KG1 (cell line): ENCODE data around the gene MAP2K5.

Experiments
- DNase-seq: peaks from one replicate; lab custom pipeline; 2025; lab: John Stamatoyannopoulos, UW

MAP2K5 gene

DNA sequence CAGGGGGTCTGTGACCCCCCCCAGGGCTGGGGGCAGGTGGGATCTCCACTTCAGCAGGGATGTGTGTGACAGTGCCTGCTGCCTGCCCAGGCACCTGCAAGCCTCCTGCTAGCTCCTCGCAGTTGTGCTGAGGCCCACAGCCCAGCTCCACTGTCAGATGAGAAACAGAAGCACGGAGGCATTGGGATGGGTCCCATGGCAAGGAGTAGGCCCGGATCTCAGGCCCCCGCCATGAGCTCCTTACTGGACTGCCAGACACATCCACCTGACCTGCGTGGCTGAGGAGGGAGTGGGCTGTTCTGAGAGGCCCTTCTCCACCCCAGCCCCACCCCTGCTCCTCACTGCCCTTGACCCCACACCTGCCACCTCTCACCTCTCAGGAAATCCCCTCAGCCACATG, 264.6 kb downstream of the MAP2K5 start:
- DNase-seq = no peak

DNA sequence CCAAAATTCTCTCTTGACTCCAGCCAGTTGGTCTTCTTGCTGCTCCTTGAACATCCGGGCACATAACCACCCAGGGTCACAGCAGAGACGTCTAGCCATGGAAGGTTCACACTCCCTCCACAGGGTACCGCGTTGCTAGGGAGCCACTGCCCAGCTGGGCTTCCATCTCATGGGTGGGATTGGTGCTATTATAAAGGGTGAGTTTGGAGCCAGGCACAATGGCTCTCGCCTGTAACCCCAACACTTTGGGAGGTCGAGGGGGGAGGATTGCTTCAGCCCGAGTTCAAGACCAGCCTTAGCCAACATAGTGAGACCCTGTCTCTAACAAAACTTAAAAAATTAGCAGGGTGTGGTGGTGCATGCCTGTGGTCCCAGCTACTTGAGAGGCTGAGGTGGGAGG, 265.3 kb downstream of the MAP2K5 start:
- DNase-seq = no peak

DNA sequence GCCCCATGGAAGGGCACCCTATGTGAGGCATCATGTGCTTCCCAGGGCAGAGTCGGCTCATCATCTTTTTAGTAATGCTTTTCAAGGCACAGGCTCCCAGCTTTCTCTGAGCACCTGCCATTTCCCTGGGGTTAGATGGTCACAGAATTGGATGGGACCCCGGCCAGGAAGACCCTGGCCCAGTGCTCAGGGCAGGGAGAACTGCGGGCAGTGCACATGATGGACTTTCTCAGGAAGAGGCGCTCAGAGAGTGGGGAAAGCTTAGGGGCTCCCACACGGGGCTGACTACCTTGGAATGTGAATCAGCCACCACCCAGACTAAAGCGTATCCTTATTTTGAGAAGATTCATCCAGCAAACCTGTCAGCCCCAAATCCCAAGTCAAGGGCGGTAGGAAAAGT, 266.3 kb downstream of the MAP2K5 start:
- no peak for DNase-seq

DNA sequence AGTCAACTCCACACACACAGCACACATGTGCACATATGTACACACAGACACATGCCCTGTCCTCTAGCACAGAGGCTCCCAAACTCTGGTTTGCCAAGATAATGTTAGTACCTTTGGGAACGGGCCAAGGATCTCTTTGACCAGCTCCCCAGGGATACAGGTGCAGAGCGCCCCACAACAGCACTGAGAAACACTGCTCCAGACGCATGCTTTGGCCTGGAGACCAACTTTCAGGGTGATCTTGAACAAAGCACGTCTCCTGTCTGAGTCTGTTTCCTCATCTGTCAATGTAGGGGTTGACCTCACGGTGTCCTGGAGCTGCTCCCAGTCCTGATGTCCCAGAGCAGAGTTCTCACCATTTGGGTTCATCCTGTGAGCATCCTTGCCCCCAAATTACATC, 266.9 kb downstream of the MAP2K5 start:
- DNase-seq = no peak

DNA sequence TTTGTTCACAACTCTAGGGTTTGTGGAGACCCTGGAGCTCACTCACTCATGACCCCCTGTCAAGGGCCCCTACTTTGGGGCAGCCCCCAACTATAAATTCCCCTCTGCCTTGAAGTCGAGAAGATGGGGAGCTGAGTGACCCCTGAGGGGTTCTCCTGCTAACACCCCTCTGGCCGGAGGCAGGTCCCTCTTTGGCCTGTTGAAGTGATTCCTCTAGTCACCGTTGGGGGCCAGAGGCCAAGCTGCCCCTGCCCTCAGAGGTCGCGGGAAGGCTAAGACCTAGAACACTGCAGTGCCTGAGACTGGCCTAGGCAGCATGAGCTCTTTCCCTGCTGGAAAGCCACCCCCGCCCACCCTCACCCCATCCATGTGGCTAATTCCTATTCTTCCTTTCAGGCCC, 267.4 kb downstream of the MAP2K5 start:
- no peak for DNase-seq

DNA sequence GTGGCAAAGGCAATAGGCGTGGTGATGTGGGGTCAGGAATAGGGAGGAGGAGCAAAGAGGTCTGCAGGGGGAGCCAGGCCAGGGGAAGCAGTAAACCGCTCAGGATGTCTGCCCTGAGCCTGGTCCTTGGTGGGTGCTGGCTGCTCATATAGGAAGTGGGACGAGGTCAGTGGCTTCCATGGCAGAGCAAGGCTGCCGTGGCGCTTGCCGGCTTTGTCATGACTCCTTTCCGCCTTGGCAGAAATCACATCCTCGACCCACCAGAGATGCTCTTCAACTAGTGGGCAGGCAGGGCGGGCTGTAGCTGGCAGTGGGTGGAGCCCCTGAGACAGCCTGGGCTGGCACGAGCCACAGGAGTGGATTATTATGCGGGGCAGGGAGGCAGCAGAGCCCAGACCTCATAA, 269.7 kb downstream of the MAP2K5 start:
- DNase-seq = no peak

DNA sequence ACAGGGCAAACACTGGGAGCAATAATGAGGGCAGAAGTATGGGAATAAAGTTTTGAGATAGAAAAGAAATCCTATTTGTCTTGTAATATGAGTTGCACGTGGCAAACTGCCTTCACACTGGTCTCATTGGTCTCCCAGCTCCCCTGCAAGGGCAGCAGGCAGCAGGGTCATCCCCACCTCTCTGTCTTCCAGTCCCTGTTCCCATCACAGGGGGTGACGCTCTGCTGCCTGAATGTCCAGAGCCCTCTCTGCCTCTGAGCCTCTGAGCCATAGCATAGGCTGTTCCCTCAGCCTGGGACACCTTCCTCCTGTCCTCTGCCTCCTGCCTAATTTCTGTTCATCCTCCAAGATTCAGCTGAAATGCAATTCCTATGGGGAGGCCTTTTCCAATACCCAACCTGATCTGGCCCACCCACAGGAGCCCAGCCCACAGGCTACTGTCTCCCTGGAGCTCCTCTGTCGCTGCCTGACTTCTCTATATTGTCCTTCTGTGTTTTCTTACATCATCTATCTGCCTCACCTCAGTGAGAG, 270.7 kb downstream of the MAP2K5 start:
- DNase-seq = no peak

DNA sequence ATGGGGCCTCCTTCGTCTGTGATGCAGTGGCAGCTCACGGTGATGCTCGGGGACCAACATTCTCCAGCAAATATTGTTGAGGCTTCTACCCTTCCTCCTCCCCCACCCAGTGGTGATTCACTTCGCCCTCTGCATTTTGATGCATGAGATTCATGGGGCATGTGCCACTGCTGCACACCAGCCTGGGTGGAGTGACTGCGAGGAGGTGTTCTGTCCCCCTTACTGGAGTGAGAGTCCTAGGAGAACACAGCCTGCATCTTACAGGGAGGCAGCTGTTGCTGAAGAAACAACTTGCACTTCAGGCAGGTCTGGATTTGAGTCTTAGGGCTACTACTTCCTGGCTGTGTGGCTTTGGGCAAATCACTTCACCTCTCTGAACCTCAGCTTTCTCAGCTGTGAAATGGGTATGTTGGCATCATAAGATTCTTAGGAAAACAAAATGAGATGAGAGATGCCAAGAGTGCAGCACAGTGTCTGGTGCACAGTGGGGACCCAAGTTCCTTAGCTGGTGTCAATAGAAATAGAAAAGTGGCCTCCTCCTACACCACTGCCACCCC, 272.6 kb downstream of the MAP2K5 start:
- DNase-seq = no peak

DNA sequence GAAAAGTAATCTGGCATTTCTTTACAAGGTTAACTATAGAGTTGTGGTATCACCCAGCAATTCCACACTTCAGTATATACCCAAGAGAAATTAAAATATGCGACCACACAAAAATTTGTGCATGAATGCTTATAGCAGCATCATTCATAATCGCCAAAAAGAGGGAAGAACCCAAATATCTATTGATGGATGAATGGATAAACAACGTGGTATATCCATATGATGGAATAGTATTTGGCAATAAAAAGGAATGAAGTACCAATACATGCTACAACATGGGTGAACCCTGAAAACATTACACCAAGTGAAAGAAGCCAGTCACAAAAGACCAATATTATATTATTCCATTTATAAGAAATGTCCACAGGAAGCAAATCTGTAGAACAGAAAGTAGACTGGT, 274.2 kb downstream of the MAP2K5 start:
- DNase-seq = no peak

DNA sequence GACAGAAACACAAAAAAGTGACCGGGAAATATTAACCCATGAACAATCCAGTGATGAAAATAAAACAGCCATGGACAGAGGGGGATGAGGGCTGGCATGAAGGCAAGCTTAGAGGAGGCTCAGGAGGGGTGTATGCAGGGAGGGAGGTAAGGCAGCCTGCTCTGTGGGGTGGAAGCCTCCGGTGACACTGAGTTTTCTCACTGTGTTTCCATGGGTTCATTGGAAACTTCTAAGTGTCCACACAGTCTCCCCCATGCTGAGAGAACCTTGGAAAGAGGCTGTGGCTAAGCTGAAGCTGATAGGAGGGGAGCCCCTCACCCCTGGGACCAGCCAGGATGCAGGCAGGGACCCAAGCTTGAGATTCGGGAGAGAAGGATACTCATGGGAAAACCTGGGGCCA, 276.0 kb downstream of the MAP2K5 start:
- DNase-seq = no peak

DNA sequence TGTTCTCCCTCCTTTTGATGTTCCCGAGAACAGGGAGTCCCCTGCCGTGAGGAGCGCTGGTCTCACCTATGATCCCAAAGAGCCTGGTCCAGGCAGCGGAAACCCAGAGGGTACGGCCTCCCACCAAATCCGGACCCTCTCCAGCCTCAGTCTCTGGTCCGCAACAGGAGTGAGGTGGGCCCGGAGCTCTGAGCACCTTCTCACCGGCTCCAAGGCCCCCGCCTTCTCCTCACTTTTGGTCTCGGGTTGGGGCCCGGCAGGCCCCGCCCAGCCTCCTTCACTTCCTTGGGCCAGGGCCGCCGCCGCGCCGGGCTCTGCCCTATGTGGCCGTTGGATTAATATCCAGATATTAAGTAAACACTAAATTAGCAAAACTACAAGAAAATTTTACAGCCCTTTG, 277.1 kb downstream of the MAP2K5 start:
- no peak for DNase-seq

DNA sequence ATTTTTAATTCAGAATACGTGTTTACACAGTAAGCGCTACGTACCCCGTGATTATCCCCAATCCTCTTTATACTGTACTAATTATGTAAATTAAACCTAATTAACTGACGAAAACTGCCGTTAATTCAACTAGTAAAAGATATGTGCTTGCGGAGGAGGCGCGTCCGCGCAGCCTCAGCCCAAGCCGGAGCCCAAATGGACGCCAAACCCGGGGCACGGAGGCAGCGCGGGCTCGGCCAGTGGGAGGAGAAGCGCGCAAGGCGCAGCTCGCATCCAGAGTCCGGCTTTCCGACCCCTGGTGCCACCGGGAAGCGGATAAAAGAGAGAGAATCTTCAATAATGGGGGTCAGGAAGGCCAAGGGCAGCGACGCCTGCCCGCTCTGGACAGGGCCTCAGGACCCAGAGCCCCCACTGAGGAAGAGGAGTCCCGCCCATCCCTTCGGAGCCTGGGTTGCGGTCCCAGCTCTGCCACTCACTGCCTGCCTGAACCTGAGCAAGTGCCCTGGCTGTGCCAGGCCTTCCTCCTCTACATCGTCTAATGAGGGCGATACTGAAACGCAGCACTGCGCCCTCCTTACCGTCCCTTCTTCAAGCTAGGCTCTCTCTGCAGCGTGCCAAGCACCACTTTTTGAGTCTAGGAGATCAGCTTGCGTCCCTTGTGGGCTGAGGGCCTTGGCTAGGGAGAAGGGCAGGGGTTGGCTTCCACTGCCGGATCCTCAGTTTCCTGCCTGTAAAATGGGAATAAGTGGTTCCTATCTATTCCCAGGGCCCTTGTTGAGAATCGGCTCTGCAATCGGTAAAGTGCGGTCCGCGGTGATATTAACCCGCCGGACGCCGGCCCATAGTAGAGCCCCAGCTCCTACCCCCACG, 277.9 kb downstream of the MAP2K5 start:
- no peak for DNase-seq

DNA sequence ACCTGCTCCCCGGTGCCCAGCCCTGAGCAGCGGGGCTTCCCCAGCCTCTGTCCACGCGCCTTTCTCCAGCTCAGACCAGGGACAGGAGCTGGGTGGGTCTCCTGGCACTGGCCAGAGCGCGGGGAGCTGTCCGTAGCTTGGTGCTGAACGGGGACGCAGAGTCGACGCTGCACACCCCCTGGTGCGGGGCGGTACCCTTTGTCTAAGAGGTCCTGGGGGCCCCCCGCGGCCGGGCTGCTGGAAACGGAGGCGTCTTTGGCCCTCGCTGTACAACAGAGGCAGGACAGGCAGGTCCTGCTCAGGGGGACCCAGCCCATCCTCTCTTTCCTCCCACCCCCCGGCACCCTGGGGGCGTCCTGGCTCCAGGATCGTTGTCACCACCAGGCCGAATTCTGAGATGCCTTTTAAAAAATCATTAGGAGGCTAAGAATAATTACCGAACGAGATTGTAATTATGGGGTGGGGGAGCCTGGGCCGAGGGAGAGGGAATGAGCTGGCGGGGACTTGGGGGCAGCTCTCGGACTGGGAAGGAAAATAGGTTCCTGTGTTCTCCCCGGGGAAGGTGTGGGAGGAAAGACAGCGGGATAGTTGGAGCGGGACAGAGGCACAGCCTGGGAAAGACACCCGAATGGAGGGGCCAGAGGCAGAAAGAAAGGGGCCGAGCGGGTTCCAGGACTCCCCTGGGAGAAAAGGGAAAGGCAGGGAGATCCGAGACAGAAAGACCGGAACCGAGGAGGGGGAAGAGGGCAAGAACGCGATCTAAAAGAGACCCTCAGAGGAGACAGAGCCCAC, 278.7 kb downstream of the MAP2K5 start:
- DNase-seq = no peak

DNA sequence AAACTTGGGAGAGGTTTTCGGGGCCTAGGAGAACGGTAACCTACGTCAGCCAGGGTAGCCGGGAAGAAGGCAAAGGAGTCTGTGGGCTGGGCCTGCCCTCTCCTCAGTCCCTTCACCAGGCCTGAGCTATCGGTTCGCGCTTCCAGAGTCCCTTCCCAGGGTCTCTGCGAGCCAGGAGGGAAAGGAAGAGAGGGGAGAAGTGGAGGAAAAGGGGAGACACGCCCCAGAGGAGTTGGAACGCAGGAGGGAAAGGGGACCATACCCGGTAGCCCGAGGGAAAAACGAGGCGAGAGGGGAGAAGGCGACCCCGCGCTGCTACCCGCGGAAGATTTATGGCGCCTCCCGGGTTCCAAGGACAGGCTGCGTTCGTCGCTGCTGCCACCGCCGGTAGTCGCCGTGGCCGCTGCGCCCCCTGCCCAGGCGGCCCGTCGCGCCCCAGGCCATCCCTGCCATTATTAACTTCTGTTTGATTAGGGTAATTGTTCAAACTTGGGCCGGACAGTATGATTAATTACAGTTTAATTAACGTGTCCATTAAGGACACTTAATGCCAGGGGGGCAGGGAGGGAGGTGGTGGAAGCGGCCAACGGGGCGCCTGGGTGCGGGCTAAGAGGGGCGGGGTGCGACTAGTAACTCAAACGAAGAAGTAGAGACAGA, 279.4 kb downstream of the MAP2K5 start:
- no peak for DNase-seq

DNA sequence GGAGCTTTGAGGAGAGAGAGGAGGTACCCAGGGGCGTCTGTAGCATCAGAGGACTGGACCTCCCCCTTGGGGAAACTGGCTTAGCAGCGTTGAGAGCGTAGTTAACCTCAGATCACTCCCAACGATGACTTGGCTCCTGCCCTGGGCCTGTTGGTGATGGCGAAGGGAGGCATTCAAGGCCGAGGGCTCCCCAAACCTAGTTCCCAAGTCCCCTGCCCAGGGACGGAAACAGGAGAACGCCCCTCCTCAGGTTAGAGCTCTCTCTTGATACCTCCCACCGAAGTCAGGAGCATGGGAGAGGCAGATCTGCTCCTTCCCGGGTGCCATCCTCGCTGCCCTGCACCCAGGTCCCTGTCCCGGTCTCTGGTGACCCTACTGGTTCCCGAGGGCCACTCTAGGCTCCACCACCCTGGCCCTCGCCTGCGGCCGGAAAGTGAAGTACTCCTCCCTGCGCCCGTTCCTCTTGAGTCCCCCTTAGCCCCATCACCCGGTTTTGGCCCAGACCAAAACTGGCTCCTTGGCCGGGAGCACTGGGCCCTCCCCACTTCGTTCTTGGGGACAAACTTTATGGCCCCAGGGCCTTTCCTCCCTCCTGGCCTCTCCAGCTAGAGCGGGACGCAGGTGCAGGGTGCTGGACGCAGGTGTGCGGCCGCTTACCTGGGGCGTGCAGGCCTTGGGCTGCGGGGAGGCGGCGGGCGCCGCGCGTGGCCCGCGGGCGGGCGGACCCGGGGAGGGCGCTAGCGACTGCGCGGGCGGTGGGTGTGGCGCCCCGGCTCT, 280.2 kb downstream of the MAP2K5 start:
- no peak for DNase-seq

DNA sequence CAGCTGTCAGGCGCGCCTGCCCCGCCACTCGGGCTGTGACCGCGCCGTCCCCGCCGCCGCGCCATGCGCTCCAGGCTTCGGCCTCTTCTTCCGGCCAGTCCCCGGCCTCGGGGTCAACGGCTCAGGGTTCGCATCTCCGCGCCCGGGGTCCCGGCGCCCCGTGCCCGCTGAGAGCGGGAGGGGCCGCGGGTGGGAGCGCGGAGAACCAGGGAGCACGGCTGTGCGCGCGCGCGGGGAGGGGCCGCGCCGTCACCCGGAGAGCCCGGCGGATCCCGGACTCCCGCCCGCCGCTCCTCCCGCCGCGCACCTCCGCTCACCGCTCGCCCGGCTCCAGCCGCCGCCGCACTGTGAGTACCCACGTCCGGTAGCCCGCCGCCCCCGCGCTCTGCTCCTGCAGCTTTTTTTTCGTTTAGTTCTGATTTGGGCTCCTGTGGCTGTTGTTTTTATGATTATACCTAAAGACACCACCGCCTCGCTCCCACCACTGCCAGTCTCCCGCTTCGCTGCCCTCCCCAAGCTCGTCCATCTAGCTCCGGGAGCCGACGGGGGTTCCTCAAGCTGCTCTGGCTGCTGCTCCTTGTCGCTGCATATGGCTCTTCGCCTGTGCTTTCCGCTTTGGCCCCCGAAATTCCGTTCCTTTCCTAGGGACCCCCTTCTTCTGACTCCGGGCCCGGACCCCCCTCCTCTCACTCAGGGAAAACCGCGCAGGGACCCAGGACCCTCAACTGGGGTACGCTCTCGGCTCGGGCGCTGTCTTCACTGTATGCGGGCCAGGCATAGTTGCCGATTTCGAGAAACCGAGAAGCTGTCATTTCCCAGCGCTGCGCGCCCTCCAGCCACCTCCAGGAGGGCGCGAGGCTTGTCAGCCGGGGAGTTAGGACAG, 281.1 kb downstream of the MAP2K5 start:
- DNase-seq = no peak

DNA sequence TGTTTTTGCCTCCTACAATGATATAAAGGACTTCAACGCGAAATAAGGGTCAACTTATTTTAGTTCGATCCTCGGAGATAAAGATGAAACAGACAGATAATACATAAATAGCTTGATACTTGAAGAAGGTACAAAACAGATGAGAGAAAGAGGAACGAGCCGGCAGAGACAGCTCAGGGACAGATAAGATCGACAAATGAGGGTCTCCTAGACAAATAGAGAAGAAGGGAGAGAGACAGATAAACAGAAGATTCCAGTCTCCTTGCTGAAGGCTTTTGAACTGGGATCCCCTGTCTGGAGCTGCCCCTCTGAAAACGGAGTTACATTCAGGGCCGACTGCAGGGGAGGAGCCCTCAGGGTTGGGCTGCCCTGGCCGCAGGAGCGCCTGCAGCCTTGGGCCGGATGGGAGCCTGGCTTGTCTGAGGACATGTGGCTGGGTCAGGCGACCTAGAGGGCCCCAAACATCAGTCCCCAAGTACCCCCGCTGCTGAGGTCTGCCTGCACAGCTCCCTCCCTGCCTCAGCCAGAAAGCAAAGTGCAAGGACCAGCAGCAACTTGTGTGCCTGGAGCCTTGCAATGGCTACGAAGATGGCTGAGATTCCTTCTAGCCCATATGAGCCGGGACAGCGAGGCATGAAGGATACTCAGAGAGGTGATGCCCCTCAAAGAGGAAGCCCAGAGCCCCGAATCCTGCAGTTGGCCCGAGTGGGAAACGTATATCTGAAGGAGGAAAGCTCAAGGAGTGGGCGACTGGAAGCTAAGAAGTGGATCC, 281.9 kb downstream of the MAP2K5 start:
- no peak for DNase-seq

DNA sequence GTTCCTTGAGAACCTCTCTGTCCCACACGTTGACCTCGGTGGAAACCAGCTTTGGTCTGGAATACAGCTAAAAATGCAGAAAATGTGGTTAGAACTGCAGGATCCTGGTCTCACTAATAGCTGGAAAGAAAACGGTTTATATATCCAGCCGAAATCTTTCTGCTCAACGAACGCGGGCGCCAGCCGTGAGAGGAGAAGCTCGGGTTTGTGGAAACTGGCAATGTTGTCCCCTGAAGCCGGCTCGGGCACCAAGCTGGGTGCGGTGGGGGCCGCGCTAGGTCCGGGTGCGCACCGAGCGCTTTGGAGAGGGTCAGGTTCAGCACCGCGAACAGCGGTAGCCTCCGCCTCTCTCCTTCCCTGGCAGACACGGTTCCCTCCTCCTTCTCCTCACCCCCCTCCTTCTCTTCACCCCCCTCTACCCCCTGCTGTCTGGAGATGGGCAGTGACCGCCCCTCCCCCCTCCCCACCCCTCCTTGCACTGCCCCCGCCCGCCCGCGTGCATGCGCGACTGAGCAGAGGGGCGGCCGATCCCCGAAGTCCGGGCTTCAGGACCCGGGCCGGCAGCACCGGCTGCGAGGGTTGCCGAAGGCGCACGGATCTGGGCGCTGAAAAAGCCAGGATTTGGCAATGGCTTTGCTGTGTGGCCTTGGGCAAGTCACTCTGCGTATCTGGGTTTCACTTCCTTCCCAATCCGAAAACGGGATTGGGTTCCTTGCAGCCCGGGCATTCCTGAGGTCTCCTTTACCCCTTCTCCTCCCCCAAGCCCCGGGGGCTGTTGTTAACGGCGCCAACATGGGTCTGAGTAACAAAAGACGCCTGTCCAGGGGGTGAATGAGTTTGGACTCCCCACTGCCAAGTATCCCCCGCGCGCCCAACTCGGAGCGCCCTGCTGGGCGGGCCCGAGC, 282.7 kb downstream of the MAP2K5 start, which contains the start of gene SKOR1:
Gene SKOR1, plus strand, starts transcription at position 534 of the 905 bp plus-strand sequence. Its CDS starts 94 bp downstream, at position 628.
- DNase-seq = no peak
